Germinal center (tissue), 1 donor: Measurements from ENCODE around the gene CFAP54.
"Not testable (repeated sequence)": the region's sequence is repeated elsewhere in the genome, so short reads cannot be mapped to it uniquely, and the experiment has no call there.

ENCODE experiments used
- DNase-seq: peaks from one replicate; pipeline ENCODE4 v3.0.0; 2012; ENCODE audit warnings: mixed read lengths, low spot score

The CFAP54 gene

GRCh38 chr12:96489392-96490056, at the start of gene CFAP54:
TSS of gene CFAP54 (plus strand) at chr12:96489577. CDS start at chr12:96489610, 33 bp downstream.
- peak; percentile 92 for DNase-seq

DNA sequence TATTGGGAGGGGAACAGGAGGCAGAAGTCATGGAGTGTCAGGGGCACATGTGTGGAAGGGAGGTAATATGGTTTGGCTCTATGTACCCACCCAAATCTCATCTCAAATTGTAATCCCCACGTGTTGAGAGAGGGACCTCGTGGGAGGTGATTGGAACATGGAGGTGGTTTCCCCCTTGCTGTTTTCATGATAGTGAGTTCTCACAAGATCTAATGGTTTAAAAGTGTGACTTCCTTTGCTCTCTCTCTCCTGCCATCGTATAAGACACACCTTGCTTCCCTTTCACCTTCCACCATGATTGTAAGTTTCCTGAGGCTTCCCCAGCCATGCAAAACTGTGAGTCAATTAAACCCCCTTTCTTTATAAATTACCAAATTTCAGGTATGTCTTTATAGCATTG, 47.6 kb upstream of the CFAP54 start:
- no peak for DNase-seq

- no peak for DNase-seq
Observed at GRCh38 chr12:96442906-96443305, 46.5 kb upstream of the CFAP54 start.

DNA sequence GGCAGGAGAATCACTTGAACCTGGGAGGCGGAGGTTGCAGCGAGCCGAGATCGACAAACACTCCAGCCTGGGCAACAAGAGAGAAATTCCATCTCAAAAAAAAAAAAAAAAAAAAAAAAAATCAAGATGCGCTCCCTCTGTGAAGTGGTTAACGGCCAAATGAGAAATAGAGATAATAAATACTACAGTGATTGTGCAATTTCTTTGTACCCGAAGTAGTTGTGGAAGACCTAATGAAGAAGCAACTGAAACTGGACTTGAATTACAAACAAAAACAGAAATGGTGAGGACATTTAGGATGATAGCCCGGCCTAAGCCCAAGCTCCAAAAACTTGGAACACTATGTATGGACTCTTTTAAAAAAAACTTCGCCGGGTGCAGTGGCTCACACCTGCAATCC, 45.0 kb upstream of the CFAP54 start:
- DNase-seq: no peak

DNA sequence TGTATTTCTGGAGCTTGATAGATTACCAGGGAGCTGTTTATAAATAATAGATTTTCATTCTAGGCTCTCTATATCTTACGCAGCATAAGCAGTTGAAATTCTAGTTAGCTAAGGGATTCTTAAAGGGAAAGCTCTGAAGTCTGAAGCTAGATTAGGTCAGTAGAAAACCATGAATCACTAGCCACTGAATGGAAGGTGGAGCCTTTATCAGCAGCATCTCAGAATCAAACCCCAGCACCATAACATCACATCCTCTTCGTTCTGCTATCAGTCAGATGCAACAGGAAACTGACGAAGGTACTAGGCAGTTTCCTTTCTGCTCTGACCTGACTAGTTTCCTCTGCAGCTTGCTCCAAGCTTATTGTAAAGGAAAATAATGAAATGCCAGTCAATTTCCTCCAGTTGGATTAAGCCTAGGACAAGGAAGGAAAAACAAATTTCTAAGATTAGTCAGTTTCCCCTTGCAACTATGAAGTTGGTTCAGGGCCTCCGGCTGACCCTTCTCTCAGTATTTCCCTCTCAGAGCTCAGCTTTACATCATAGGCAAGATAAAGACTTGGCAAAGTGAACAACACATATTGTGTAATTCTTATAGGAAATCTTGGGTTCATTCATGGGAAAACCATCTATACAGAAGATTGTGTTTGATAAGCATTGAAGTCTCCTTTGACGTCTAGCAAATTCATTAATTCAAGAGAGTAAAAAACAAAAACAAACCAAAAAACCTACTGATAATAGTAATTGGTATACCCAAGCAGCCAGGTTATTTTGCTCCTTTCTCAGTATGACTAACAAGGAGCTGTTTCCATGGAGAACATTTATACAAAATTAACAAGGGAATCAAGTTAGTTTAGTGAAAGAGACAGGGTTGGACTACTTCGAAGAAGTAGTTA, 43.4 kb upstream of the CFAP54 start:
- DNase-seq: peak; percentile 21

GRCh38 chr12:96447256-96447655, 42.1 kb upstream of the CFAP54 start:
- no peak for DNase-seq

- DNase-seq: no peak
Observed at GRCh38 chr12:96448300-96448699, 41.1 kb upstream of the CFAP54 start.

GRCh38 chr12:96452261-96452922, 37.0 kb upstream of the CFAP54 start:
- DNase-seq: no peak

DNA sequence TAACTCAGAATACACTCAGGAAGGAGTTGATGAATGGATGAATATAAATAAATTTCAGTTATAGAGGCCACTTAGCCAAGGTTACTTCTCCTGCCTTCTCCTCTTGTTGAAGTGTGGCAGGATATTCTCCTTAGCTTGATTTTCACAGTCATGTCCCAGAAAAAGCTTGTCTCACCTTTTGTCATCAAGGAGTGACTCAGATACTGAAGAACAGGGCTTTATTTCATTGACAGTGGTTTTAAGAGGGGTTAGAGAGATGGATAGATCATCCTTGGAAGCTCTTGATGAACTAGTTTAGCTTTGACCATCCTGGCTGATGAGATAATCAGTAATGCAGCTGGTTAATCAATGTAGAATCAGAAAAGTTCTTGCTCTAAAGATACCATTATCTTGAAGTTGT, 35.0 kb upstream of the CFAP54 start:
- no peak for DNase-seq

DNA sequence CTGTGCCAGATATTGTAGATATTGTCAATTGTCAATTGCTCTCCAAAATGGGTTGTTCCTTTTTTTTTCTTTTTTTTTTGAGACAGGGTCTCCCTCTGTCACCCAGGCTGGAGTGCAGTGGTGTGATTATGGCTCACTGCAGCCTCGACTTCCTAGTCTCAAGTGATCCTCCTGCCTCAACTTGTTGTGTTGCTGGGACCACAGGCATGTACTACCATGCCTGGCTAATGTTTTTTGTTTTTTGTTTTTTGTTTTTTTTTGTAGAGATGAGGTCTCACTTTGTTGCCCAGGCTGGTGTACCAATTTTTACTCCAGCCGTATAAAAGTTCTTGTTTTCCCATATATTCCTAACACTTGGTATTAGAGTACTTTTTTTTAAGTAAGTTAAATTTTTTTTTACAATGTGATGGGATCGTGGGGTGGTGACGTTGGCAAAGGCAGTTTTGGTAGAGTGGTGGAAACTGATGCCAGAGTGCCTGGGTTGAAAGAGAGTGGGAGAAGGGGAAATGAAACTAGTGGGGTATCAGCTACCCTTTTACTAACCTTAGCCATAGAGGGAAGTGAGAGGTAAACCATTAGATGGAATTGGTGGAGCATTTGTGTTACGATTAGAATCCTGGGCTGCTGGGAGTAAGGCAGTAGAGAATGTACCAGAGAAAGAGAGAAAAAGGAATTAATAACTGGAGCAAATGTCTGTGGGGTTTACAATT, 33.0 kb upstream of the CFAP54 start:
- DNase-seq: peak; percentile 65

- no peak for DNase-seq
Observed at GRCh38 chr12:96457191-96457930, 32.0 kb upstream of the CFAP54 start.

- not testable (repeated sequence) for DNase-seq
Observed at GRCh38 chr12:96459281-96459680, 30.1 kb upstream of the CFAP54 start.

DNA sequence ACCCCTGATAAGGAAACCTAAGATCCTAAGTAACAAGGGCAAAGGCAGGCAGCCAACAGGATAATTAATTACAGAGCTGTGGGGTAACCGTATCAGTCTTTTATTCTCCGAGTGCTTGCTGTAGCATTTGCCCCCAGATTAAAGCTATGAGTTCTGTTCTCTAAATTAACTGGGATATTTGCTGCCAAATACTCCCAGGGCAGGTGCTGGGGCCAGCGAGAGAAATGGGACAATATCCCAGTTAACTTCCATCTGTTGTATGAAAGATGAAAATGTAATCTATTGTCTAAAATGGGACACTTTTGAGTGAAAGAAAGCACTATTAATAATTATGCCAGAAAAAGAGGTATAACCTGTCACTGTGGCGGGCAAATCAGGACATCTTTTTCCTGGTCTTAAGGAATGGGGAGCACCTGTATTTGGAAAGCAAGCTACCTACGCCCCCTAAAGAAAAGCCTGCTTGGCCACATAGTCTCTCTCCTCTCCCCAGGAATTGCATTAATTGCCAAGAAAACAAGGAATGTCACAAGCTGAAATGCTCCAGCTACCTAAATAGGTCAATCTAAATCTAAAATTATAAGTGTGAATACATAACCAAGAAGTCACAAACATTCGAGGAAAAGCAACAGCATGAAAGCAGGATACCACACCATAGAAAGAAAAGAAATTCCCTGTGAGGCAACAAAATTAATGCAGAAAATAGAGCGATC, 26.7 kb upstream of the CFAP54 start:
- DNase-seq: no peak

GRCh38 chr12:96465896-96466295, 23.5 kb upstream of the CFAP54 start:
- DNase-seq: no peak

- no peak for DNase-seq
Observed at GRCh38 chr12:96466939-96467751, 22.2 kb upstream of the CFAP54 start.

DNA sequence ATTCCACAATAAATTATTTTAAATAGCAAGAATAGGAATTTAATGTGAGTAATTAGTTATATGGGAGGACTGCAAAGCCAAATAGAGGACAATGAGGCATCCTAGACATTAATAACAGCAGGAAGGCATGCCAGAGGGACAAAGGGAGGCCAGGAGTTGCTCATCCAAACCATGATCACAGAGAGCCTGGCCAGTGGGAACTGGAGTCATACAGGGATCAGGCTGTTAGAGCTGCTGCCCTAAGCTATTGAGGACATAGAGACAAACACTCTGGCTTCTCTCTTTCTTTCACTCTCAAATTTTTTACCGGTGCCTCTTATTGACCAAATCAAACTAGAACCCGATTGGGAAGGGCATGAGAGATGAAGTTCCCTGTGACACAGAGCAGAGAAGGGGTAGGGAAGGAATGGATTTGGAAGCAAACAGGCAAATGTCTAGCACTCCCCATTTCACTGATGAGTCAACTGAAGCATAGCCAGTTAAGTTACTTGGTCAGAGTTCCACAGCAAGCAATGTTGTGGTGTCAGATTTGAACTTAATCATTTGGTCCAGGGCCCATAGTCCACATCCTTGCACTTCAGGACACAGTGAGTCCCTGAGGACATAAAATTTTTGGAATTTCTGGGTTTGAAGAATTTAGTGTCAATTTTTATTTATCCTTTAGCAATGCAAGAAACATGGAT, 17.9 kb upstream of the CFAP54 start:
- DNase-seq: no peak

GRCh38 chr12:96472384-96472783, 17.0 kb upstream of the CFAP54 start:
- DNase-seq: no peak

DNA sequence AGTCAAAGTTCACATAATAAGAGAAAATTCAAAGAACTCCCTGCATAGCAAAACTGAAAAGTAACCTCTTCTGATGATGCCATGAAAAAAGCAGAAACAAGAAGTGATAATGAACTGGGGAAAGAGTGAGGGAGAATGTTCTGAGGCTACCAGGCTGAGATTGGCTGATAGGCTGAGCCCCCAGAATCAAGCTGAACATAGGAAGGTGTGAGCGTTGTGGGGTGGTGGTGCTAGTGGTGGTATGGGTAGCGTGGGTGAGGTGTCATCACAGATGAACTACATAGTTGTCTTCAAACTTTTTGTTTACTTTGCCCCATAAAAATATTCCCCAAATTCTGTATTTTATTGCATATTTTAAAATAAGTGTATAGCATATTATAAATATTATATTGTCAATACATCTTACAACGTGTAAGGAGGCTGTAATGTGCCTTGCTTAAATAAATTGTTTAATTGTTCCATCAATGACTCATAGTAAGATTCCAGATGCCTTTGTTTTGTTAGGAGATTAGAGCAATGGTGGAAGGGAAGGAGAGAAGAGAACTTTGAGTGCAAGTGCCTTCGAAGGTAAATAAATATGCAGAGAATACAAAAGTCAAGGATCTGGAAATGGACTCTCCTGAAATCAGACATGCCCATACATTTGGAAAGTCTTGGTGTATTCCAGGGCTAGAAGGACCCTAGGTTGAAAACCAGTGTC, 15.8 kb upstream of the CFAP54 start:
- DNase-seq: no peak

GRCh38 chr12:96474206-96474605, 15.2 kb upstream of the CFAP54 start:
- DNase-seq: no peak
